Hematopoietic multipotent progenitor cell treated with erythropoietin and hydrocortisone succinate and interleukin-3 and kit ligand, for 8 days (in vitro differentiated cells): ENCODE measurements around the gene LMBR1.
A peak's percentile ranks its signal among the peaks of the same experiment; 100 is the strongest.
"Not testable (repeated sequence)": the region's sequence is repeated elsewhere in the genome, so short reads cannot be mapped to it uniquely, and the experiment has no call there.

Source experiments
- DNase-seq: peaks from one replicate; pipeline ENCODE4 v3.0.0-alpha.2; 2015

The LMBR1 gene

GRCh38 chr7:156903232-156903909 is 10.4 kb upstream of the LMBR1 start:
- no peak for DNase-seq

DNA sequence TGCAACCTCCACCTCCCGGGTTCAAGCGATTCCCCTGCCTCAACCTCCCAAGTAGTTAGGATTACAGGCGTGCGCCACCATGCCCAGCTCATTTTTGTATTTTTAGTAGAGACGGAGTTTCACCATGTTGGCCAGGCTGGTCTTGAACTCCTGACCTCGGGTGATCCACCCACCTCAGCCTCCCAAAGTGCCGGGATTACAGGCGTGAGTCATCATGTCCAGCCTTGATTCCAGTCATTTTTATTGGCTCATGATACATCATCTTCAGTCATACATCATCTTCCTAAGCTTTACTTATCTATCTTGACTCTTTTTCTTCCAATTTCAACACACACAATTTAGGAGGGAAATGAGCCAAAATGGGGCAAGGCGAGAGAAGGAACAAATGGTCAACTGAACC is 7.1 kb upstream of the LMBR1 start:
- not testable (repeated sequence) for DNase-seq

DNA sequence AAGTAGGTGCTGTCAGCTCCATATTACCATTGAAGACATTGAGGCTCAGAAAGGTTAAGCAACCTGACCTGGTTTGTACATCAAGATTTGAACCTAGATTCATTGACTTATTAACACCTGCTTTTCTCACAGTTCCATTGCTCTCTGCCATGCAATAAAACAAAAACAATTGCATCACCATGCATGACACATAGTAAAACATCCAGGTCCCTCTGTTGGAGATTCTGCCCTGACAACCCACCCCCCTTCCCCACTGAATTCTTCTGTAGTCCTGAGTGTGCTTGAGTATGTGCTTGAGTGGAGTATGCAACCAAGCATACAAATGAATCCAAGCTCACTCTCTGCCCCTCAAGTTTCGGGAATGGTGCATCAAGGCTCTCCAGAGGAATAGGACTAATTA is 6.0 kb upstream of the LMBR1 start:
- DNase-seq: no peak

- no peak for DNase-seq
Measured at GRCh38 chr7:156897673-156898072, 4.7 kb upstream of the LMBR1 start.

DNA sequence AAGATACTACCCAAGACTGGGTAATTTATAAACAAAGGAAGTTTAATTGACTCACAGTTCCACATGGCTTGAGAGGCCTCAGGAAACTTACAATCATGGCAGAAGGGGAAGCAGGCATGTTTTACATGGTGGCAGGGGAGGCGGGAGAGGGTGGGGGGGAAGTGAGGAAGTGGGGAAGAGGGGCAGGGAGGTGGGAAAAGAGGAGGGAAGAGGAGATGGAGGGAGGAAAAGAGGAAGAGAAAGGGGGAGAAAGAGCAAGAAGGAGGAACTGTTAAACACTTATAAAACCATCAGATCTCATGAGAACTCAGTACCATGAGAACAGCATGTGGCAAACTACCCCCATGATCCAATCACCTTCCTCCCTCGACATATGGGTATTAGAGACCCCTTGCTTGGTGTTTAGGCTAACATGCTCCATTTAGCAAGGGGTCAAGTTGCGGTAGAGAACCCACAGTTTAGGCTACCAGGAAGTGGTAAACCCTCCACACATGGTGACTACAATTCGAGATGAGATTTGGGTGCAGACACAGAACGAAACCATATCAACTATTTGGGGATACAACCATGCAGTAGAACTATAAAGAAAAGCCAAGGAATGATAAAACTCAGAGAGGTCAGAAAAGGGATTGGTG is 3.5 kb upstream of the LMBR1 start:
- DNase-seq: no peak

- peak; percentile 66 for DNase-seq
Measured at GRCh38 chr7:156895024-156895780, 2.2 kb upstream of the LMBR1 start.

DNA sequence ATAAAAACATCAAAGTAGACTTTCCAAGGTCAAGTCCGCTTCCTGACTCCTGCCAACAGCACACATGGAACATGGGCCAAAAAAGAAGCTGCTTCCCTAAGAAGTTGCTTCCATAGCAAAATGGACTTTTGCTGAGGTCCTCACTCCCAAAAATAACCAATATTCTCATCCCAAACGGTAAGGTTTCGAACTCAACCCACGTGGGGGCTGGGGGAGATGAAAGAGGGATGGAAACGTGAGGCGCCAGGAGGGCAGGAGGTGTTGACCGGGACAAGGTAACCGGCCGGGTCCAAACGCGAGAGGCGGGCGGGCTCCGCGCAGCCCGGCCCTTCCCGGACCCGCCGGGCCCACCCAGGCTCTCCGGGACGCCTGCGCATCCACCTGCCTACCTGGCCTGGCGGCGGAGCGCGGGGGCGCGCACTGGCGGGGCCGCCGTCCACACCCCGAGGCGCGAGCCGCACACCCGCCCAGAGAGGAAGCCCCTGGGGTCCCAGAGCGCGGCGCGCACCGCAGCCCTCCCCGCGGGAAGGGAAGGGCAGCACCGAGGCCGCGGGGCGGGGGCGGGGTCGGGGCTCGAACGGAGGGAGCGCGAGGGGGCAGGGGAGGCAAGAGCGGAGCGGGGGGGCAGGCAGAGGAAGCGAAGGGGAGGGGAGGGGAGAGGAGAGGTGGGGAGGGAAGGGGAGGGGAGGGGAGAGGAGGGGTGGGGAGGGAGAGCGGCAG is 742 bp downstream of the LMBR1 start:
- peak; percentile 45 for DNase-seq

GRCh38 chr7:156889746-156890145 is 3.2 kb downstream of the LMBR1 start:
- no peak for DNase-seq

DNA sequence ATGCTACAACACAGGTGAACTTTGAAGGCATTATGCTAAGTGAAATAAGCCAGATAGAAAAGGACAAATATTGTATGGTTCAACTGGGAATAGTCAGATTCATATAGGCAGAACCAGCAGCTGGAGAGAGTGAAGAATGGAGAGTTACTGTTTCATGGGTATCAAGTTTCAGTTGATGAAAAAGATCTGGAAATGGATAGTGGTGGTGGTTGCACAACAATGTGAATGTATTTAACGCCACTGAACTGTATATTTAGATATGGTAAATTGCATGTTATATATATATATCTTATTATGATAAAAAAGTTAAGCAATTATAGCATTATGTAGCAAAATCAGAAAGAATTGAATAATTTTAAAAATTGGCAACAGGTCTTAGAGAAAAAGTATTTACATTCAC is 3.9 kb downstream of the LMBR1 start:
- no peak for DNase-seq

GRCh38 chr7:156886020-156886795 is 6.8 kb downstream of the LMBR1 start:
- peak; percentile 54 for DNase-seq

- DNase-seq: no peak
Measured at GRCh38 chr7:156881679-156882078, 11.3 kb downstream of the LMBR1 start.

DNA sequence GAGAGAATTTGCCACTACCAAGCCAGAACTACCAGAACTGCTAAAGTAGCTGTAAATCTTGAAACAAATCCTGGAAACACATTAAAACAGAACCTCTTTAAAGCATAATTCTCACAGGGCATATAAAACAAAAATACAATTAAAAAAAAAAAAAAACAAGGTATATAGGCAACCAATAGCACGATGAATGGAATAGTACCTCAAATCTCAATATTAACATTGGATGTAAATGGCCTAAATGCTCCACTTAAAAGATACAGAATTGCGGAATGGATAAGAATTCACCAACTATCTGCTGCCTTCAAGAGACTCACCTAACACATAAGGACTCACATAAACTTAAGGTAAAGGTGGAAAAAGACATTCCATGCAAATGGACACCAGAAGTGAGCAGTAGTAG is 17.2 kb downstream of the LMBR1 start:
- DNase-seq: no peak

DNA sequence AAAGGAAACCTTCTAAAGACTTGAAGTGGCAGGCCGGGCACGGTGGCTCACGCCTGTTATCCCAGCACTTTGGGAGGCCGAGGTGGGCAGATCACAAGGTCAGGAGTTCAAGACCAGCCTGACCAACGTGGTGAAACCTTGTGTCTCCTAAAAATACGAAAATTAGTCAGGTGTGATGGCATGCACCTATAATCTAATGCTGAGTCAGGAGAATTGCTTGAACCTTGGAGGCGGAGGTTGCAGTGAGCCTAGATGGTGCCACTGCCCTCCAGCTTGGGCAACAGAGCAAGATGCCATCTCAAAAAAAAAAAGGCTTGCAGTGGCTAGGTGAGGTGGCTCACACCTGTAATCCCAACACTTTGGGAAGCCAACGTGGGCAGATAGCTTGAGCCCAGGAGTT is 24.6 kb downstream of the LMBR1 start:
- DNase-seq: not testable (repeated sequence)

DNA sequence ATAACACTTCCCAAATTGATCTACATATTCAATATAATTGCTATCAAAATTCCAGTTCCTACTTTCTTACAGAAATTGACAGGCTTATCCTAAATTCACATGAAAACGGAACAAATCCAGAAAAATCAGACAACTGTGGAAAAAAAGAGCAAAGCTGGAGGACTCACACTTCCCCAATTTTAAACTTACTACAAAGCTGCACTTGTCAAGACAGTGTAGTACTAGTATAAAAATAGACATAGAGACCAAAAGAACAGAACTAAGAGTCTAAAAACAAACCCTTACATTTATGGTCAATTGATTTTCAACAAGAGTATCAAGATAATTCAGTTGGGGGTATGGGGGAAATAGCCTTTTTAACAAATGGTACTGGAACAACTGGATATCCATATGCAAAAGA is 27.5 kb downstream of the LMBR1 start:
- DNase-seq: no peak

DNA sequence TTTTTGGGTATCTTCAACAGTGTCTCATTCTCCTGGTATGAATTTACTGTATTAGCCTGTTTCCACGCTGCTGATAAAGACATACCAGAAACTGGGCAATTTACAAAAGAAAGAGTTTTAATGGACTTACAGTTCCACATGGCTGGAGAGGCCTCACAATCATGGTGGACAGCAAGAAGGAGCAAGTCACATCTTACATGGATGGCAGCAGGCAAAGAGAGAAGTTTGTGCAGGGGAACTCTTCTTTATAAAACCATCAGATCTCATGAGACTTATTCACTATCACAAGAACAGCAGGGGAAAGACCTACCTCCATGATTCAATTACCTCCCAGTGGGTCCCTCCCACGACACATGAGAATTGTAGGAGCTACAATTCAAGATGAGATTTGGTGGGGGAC is 31.0 kb downstream of the LMBR1 start:
- not testable (repeated sequence) for DNase-seq

- DNase-seq: no peak
Measured at GRCh38 chr7:156861212-156861611, 31.8 kb downstream of the LMBR1 start.

GRCh38 chr7:156860099-156860498 is 32.9 kb downstream of the LMBR1 start:
- DNase-seq: not testable (repeated sequence)

- no peak for DNase-seq
Measured at GRCh38 chr7:156858523-156858922, 34.5 kb downstream of the LMBR1 start.

GRCh38 chr7:156857757-156858156 is 35.2 kb downstream of the LMBR1 start:
- no peak for DNase-seq

DNA sequence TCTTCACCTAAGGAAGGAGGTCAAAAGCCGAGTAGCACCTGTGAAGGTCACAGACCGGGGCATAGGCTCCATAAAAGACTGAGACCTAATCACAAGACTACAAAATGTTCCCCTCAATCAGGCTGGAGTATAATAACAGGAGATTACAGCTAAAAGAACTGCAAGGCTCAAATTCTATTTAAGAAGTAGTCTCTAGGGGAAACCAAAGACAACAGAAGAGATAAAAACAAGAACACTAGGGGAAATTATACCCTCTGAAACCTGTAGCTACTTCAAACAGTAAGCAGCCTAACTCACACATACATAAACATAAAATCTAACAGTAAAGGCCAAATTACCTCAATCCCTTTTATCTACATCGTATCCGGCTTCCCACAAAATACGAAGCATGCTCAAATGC is 38.3 kb downstream of the LMBR1 start:
- no peak for DNase-seq

DNA sequence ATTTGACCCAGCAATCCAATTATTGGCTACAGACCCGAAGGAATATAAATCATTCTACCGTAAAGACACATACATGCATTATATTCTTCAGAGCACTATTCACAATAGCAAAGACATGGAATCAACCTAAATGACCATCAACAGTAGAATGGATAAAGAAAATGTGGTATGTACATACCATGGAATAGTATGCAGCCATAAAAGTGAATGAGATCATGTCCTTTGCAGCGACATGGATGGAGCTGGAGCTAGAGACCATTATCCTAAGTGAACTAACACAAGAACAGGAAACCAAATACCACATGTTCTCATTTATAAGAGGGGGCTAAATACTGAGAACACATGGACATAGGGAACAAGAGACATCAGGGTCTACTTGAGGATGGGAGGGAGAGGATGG is 44.0 kb downstream of the LMBR1 start:
- DNase-seq: no peak

GRCh38 chr7:156845379-156846101 is 47.4 kb downstream of the LMBR1 start:
- DNase-seq: no peak
